ENCODE data around the gene RAB20. TPM values are rescaled to one million over a fixed set of nuclear protein-coding genes. Genes with fewer than 3 reads are reported as not detected.

Gene RAB20
- total and polyA plus RNA-seq, 10 of the 15 experiments (the other 5 are each of a cell fraction or from before 2014, with no cell fraction given), result 0.48 to 33.1 (median 9.6) TPM

- peak; percentile 92 for TF ChIP-seq EED (IDR thresholded peaks at IDR 0.05; ENCODE audit: low read depth)
- 0 out of 2 replicates have a peak, but pooled peaks have one; percentile 49 for TF ChIP-seq ASH2L (IDR thresholded peaks at IDR 0.05; ENCODE audit: borderline replicate concordance, low read depth)
- TF ChIP-seq MEF2B (IDR thresholded peaks at IDR 0.05; ENCODE audit: partially characterized antibody, poor library complexity, severe bottlenecking), result peak; percentile 66
- peak; percentile 63; the same call in 1 of the 2 replicates for TF ChIP-seq MLLT1 (IDR thresholded peaks at IDR 0.05)
- TF ChIP-seq JUND (IDR thresholded peaks at IDR 0.05; ENCODE audit: low read depth, low read length), result peak; percentile 90; the same call in 1 of the 2 replicates
- TF ChIP-seq SIN3A (IDR thresholded peaks at IDR 0.05; ENCODE audit: low read depth, low read length), result no peak
- peak; percentile 99 for TF ChIP-seq IKZF2 (IDR thresholded peaks at IDR 0.05)
- TF ChIP-seq CTCF (IDR thresholded peaks at IDR 0.05 in 2 of 3, conservative IDR thresholded peaks at IDR 0.05 in 1 of 3; ENCODE audit: control insufficient read depth in 2 of 3, extremely low read depth in 1 of 3, insufficient read depth in 1 of 3, low read depth in 3 of 3, low read length in 3 of 3), result no peak
- no peak for TF ChIP-seq HSF1 (IDR thresholded peaks at IDR 0.05; ENCODE audit: low read depth, low read length)
- TF ChIP-seq NFIC (IDR thresholded peaks at IDR 0.05; ENCODE audit: low read depth, low read length), result peak; percentile 84
- no peak for TF ChIP-seq KLF5 (IDR thresholded peaks at IDR 0.05; ENCODE audit: partially characterized antibody)
- no peak for TF ChIP-seq WRNIP1 (IDR thresholded peaks at IDR 0.05; ENCODE audit: borderline replicate concordance, low read depth, low read length)
- peak; percentile 74; the same call in 1 of the 2 replicates for TF ChIP-seq IRF4 (IDR thresholded peaks at IDR 0.05; ENCODE audit: low read depth, low read length)
- no peak for TF ChIP-seq EZH2 (IDR thresholded peaks at IDR 0.05; ENCODE audit: borderline replicate concordance, control insufficient read depth, low read depth, low read length)
- no peak for TF ChIP-seq POLR2A (IDR thresholded peaks at IDR 0.05; ENCODE audit: low read depth, low read length)
- peak; percentile 62; the same call in 1 of the 2 replicates for TF ChIP-seq ATF2 (IDR thresholded peaks at IDR 0.05; ENCODE audit: low read length)
- TF ChIP-seq BACH1 (IDR thresholded peaks at IDR 0.05; ENCODE audit: borderline replicate concordance), result peak; percentile 57; the same call in 1 of the 2 replicates
- no peak for TF ChIP-seq NRF1 (conservative IDR thresholded peaks at IDR 0.05; ENCODE audit: low read depth, low read length)
- TF ChIP-seq EP300 (IDR thresholded peaks at IDR 0.05; ENCODE audit: borderline replicate concordance in 1 of 2, control insufficient read depth in 1 of 2, low read depth in 2 of 2, low read length in 2 of 2), result peak in 1 of 2 experiments; percentile 76; a peak in 1 of 4 replicates
- TF ChIP-seq SP1 (IDR thresholded peaks at IDR 0.05; ENCODE audit: low read depth, low read length), result peak; percentile 28
- TF ChIP-seq ZBED1 (IDR thresholded peaks at IDR 0.05; ENCODE audit: borderline replicate concordance), result peak; percentile 61; the same call in 1 of the 2 replicates
- TF ChIP-seq DPF2 (IDR thresholded peaks at IDR 0.05), result peak; percentile 94
These were observed 49.6 kb upstream of the RAB20 start (continued) for GRCh38 chr13:110610955-110611595.
